H1 (cell line): ENCODE measurements around the gene DBNDD2. TPM values are rescaled to one million over a fixed set of nuclear protein-coding genes. Genes with fewer than 3 reads are reported as not detected.

Experiments
- CTCF ChIA-PET: fragments of 300-600 bp; sonication (Branson Sonifier 250); formaldehyde crosslinking; loops from one replicate; lab custom pipeline; 2021; ENCODE audit not compliant: partially characterized antibody; lab: Charles Lee
- POLR2A ChIA-PET: fragments of 300-600 bp; sonication (Branson Sonifier 250); formaldehyde crosslinking; loops from one replicate; lab custom pipeline; 2021; ENCODE audit warnings: inconsistent platforms; ENCODE audit not compliant: partially characterized antibody; lab: Charles Lee
- DNase-seq, 2 experiments: peaks; one replicate each; pipeline versions ENCODE4 v3.0.0 to v3.0.0-alpha.2; 2010 to 2022; ENCODE audit warnings: low spot score in 2 of 2, low read depth in 1 of 2, mixed read lengths in 1 of 2
- FAIRE-seq: peaks from 2 replicates; lab custom pipeline; 2011; peaks lifted over from hg19 to GRCh38; lab: Jason Lieb, UNC
- H2AFZ ChIP-seq: 2 replicates; pipeline ENCODE4 v1.8.1; 2012; ENCODE audit warnings: low read length, inconsistent platforms
- H2AK5ac ChIP-seq: 2 replicates; pipeline ENCODE4 v1.6.1; 2013; ENCODE audit warnings: low read depth, low read length
- H2BK120ac ChIP-seq: replicated peaks from 2 replicates; pipeline ENCODE3; 2013; ENCODE audit warnings: low read depth, low read length, inconsistent platforms
- H2BK12ac ChIP-seq: 2 replicates; pipeline ENCODE4 v1.6.1; 2013; ENCODE audit warnings: low read depth, low read length
- H2BK15ac ChIP-seq: 2 replicates; pipeline ENCODE4 v1.6.1; 2013; ENCODE audit warnings: low read length
- H2BK20ac ChIP-seq: 2 replicates; pipeline ENCODE4 v1.6.1; 2013; ENCODE audit warnings: low read length
- H2BK5ac ChIP-seq: 2 replicates; pipeline ENCODE4 v1.6.1; 2013; ENCODE audit warnings: low read depth, low read length
- H3K14ac ChIP-seq: 2 replicates; pipeline ENCODE4 v1.6.1; 2013; ENCODE audit warnings: inconsistent platforms; ENCODE audit not compliant: insufficient read length
- H3K18ac ChIP-seq: 2 replicates; pipeline ENCODE4 v1.6.1; 2013; ENCODE audit warnings: low read length; ENCODE audit errors: extremely low read depth
- H3K23ac ChIP-seq: 2 replicates; pipeline ENCODE4 v1.6.1; 2013; ENCODE audit warnings: inconsistent platforms; ENCODE audit not compliant: insufficient read length
- H3K23me2 ChIP-seq: 2 replicates; pipeline ENCODE4 v1.6.1; 2013; ENCODE audit warnings: low read depth, low read length
- H3K27ac ChIP-seq: 2 replicates; pipeline ENCODE4 v1.6.1; 2011; ENCODE audit warnings: low read depth, low read length, inconsistent platforms
- H3K27me3 ChIP-seq, 4 experiments: replicated peaks in 1 of 4; 1 replicate in 1 of 4; 2 replicates in 3 of 4; pipeline versions ENCODE4 v1.6.1 to v1.8.1; 2011 to 2013; ENCODE audit warnings: low read length in 3 of 4, mild to moderate bottlenecking in 3 of 4, inconsistent platforms in 2 of 4, mixed read lengths in 2 of 4, moderate library complexity in 1 of 4; ENCODE audit not compliant: control insufficient read depth in 3 of 4, insufficient read depth in 3 of 4; ENCODE audit errors: extremely low read depth in 1 of 4
- H3K36me3 ChIP-seq, 4 experiments: 2 replicates each; pipeline versions ENCODE4 v1.6.1 to v1.8.1; 2011 to 2013; ENCODE audit warnings: mild to moderate bottlenecking in 4 of 4, low read length in 3 of 4, moderate library complexity in 2 of 4, control low read depth in 1 of 4, inconsistent platforms in 1 of 4; ENCODE audit not compliant: insufficient read depth in 4 of 4, control insufficient read depth in 2 of 4
- H3K4ac ChIP-seq: replicated peaks from 2 replicates; pipeline ENCODE3; 2013; ENCODE audit warnings: low read length, low read depth, mixed read lengths, inconsistent platforms; ENCODE audit not compliant: insufficient read length
- H3K4me1 ChIP-seq, 4 experiments: replicated peaks in 1 of 4; 1 replicate in 1 of 4; 2 replicates in 3 of 4; pipeline versions ENCODE4 v1.6.1 to v1.8.1; 2011 to 2013; ENCODE audit warnings: low read length in 3 of 4, inconsistent platforms in 2 of 4, mixed read lengths in 1 of 4; ENCODE audit not compliant: insufficient read depth in 4 of 4, control insufficient read depth in 3 of 4
- H3K4me2 ChIP-seq, 2 experiments: 2 replicates each; pipeline versions ENCODE4 v1.6.1 to v1.8.1; 2011 to 2013; ENCODE audit warnings: low read depth in 2 of 2, low read length in 2 of 2, control low read depth in 1 of 2, inconsistent platforms in 1 of 2, mild to moderate bottlenecking in 1 of 2; ENCODE audit not compliant: insufficient read depth in 1 of 2
- H3K4me3 ChIP-seq, 4 experiments: fragments of 200-600, 300-600 bp in 1 of 4; sonication (generic), shearing (Covaris generic), sonication (Bioruptor Twin) in 1 of 4; 2 replicates each; pipeline versions ENCODE4 v1.5.1 to v1.8.1; 2011 to 2016; ENCODE audit warnings: low read length in 4 of 4, low read depth in 3 of 4, control low read depth in 2 of 4, inconsistent platforms in 2 of 4, mild to moderate bottlenecking in 2 of 4, mixed read lengths in 1 of 4, moderate library complexity in 1 of 4; ENCODE audit not compliant: insufficient read depth in 2 of 4; ENCODE audit errors: extremely low read depth in 1 of 4
- H3K56ac ChIP-seq: replicated peaks from 2 replicates; pipeline ENCODE3; 2013; ENCODE audit warnings: low read depth, mild to moderate bottlenecking, mixed read lengths, low read length, inconsistent platforms; ENCODE audit not compliant: insufficient read length
- H3K79me1 ChIP-seq: 2 replicates; pipeline ENCODE4 v1.6.1; 2013; ENCODE audit warnings: low read depth, low read length, control low read depth
- H3K79me2 ChIP-seq, 2 experiments: 2 replicates each; pipeline versions ENCODE4 v1.6.1 to v1.8.1; 2012 to 2013; ENCODE audit warnings: low read length in 2 of 2, mild to moderate bottlenecking in 2 of 2, inconsistent platforms in 1 of 2; ENCODE audit not compliant: insufficient read depth in 2 of 2, control insufficient read depth in 1 of 2
- H3K9ac ChIP-seq, 4 experiments: replicated peaks in 1 of 4; 1 replicate in 1 of 4; 2 replicates in 3 of 4; pipeline versions ENCODE4 v1.6.1 to v1.8.1; 2011 to 2013; ENCODE audit warnings: low read depth in 3 of 4, low read length in 3 of 4, control low read depth in 2 of 4, mild to moderate bottlenecking in 2 of 4, moderate library complexity in 2 of 4, inconsistent platforms in 1 of 4; ENCODE audit errors: extremely low read depth in 1 of 4
- H3K9me3 ChIP-seq, 2 experiments: 2 replicates each; pipeline versions ENCODE4 v1.6.1 to v1.8.1; 2012 to 2013; ENCODE audit warnings: mild to moderate bottlenecking in 2 of 2, moderate library complexity in 2 of 2, control low read depth in 1 of 2, inconsistent platforms in 1 of 2, low read depth in 1 of 2, low read length in 1 of 2, mixed read lengths in 1 of 2; ENCODE audit not compliant: insufficient read depth in 2 of 2
- H4K20me1 ChIP-seq, 2 experiments: replicated peaks in 1 of 2; 2 replicates each; pipeline versions ENCODE3 to v1.8.1; 2011 to 2013; ENCODE audit warnings: inconsistent platforms in 2 of 2, low read length in 2 of 2, mild to moderate bottlenecking in 1 of 2; ENCODE audit not compliant: insufficient read depth in 2 of 2, control insufficient read depth in 1 of 2
- H4K5ac ChIP-seq: 2 replicates; pipeline ENCODE4 v1.6.1; 2013; ENCODE audit warnings: low read length, low read depth, mixed read lengths, inconsistent platforms; ENCODE audit not compliant: insufficient read length
- H4K8ac ChIP-seq: 2 replicates; pipeline ENCODE4 v1.8.0; 2013; ENCODE audit warnings: mild to moderate bottlenecking, moderate library complexity, low read length, inconsistent platforms; ENCODE audit not compliant: insufficient read depth; ENCODE audit errors: extremely low read depth
- H4K91ac ChIP-seq: replicated peaks from 2 replicates; pipeline ENCODE3; 2013; ENCODE audit warnings: low read length, mixed read lengths, inconsistent platforms; ENCODE audit not compliant: insufficient read length
- CBX5 ChIP-seq: fragments of 300-800, 300-1000 bp; sonication (generic); IDR thresholded peaks from 2 replicates; pipeline ENCODE4 v1.7.1; 2016; ENCODE audit warnings: antibody characterized with exemption, low read length, low read depth
- JUND ChIP-seq: IDR thresholded peaks from 2 replicates; pipeline ENCODE4 v1.6.1; 2011; ENCODE audit warnings: mild to moderate bottlenecking, improper control_type of control experiment, low read length
- KDM1A ChIP-seq: fragments of 200-600, 300-600 bp; sonication (generic); IDR thresholded peaks from 2 replicates; pipeline ENCODE4 v1.7.1; 2016; ENCODE audit warnings: mild to moderate bottlenecking, low read length, borderline replicate concordance
- KDM4A ChIP-seq: IDR thresholded peaks from one replicate; pipeline ENCODE4 v1.7.1; 2012; ENCODE audit warnings: low read depth, mild to moderate bottlenecking, moderate library complexity, low read length, inconsistent platforms; ENCODE audit not compliant: severe bottlenecking
- SAP30 ChIP-seq: fragments of 300-600 bp; sonication (generic); IDR thresholded peaks from 2 replicates; pipeline ENCODE4 v1.7.1; 2012; ENCODE audit warnings: low read length, moderate library complexity, mild to moderate bottlenecking, inconsistent platforms; ENCODE audit not compliant: insufficient read depth, insufficient replicate concordance
- SP4 ChIP-seq: IDR thresholded peaks from 2 replicates; pipeline ENCODE4 v1.6.1; 2012; ENCODE audit warnings: low read length, inconsistent platforms
- SRF ChIP-seq: IDR thresholded peaks from 2 replicates; pipeline ENCODE4 v1.6.1; 2011; ENCODE audit warnings: mild to moderate bottlenecking, low read depth, low read length, moderate library complexity
- TAF1 ChIP-seq: IDR thresholded peaks from 2 replicates; pipeline ENCODE4 v1.6.1; 2011; ENCODE audit warnings: mild to moderate bottlenecking, low read depth, low read length
- WGBS, 2 experiments: shearing (Covaris generic) in 1 of 2; methylation state at CpG; one replicate each; pipeline versions ENCODE4 v1.1.6 to v1.1.7; 2013 to 2015; ENCODE audit warnings: low lambda C conversion rate in 2 of 2, mixed read lengths in 2 of 2, inconsistent platforms in 1 of 2, low coverage in 1 of 2, missing lambda C conversion rate in 1 of 2; ENCODE audit not compliant: insufficient replicate concordance in 2 of 2, insufficient coverage in 1 of 2, insufficient read length in 1 of 2; ENCODE audit errors: extremely low coverage in 1 of 2, missing lambda C conversion rate in 1 of 2; 5-methylcytosine and 5-hydroxymethylcytosine counted together
- polyA plus RNA-seq, 7 experiments: library from polyadenylated mRNA; depleted of rRNA in 3 of 7; stranded (reverse) in 5 of 7; unstranded in 2 of 7; fragments of >200 nt in 5 of 7; fragments of 200-250 nt in 2 of 7; gene quantifications; 1 replicate in 5 of 7; 2 replicates in 1 of 7; 4 replicates in 1 of 7; pipeline versions ENCODE4 v1.2.1 to v1.2.3, GENCODE V29; 2011 to 2013; ENCODE audit warnings: missing spikeins in 2 of 7, mixed read lengths in 2 of 7
- total RNA-seq: library from RNA; stranded (reverse); fragmentation: NEBNext Ultra II Directional; extraction: Animal tissue kit (Norgen Biotek cat#: 25700); gene quantifications from 2 replicates; pipeline ENCODE4 v1.2.1, GENCODE V29; 2021
- TF ChIP-seq, protein P1 (sequence below): IDR thresholded peaks from 2 replicates; pipeline ENCODE4 v1.6.1; 2011; ENCODE audit warnings: low read depth, mild to moderate bottlenecking, low read length; ENCODE audit not compliant: insufficient read depth

DBNDD2 gene
- total and polyA plus RNA-seq, 2 of the 8 experiments (the other 6 are each of a cell fraction or from before 2014, with no cell fraction given), result 55.8 to 96.3 TPM

DNA sequence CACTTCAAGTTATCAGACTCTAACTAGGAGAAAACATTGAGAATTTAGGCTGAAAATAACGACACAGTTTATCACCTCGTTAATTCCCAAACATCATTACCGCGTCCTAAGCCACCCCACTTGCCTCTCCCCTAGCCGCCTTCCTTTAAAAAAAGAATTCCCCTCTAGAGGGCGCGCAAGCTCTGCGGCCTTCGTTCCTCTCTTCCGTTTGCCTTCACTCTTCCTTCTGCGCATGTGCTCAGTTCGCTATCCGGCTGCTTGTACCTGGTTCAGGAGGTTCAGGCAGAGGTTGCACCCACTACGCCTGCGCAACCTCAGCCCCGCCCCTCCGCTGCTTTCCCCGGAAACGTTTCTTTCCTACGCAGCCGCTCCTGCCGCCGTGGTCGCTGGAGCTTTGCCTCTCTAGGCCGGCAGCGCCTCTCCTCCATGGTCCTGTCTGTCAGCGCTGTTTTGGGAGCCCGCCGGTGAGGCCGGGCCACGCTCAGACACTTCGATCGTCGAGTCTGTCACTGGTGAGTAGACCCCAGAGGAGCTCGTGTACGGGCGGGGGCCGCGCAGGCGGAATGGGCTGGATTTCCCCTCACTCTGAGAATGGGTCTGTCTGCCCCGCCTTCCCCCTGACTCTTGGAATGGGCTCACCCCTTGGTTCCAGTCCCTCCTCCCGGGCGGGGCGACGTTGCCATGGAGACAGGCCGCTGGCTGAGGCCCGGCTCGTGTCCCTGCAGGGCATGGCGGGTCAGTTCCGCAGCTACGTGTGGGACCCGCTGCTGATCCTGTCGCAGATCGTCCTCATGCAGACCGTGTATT, 45.1 kb upstream of the DBNDD2 start, which contains the start of gene SYS1:
Gene SYS1 (plus strand): TSS at position 353 of the 807 bp plus-strand sequence. CDS start 376 bp downstream, at position 729.
- H3K14ac ChIP-seq, result no peak within 1 kb of the TSS
- H3K79me2 ChIP-seq, result peaks cover 0 to 13% of the 10 kb centered on the region in 2 experiments; a peak in 2 of 4 replicates
- H3K9me3 ChIP-seq, result no peaks in the 10 kb centered on the region
- H4K91ac ChIP-seq, result peak within 1 kb of the TSS; percentile 92
- no peak within 1 kb of the TSS for H3K23ac ChIP-seq
- peaks cover 3 to 12% (median 6%) of the 10 kb centered on the region in 4 experiments; a peak in 6 of 7 replicates for H3K4me1 ChIP-seq
- no peak within 1 kb of the TSS for H2AK5ac ChIP-seq
- no peak within 1 kb of the TSS; the same call in 1 of the 2 replicates for H2BK12ac ChIP-seq
- peaks cover 6% of the 10 kb centered on the region; the same call in 1 of the 2 replicates for H3K79me1 ChIP-seq
- peak within 1 kb of the TSS; percentile 80 for H3K18ac ChIP-seq
- peaks cover 7% of the 10 kb centered on the region for H3K23me2 ChIP-seq
- H3K27ac ChIP-seq, result peak within 1 kb of the TSS; percentile 72
- DNase-seq (peak; percentile 97 to 99), FAIRE-seq (peak; percentile 32)
- H4K8ac ChIP-seq, result peak within 1 kb of the TSS; percentile 94
- peak within 1 kb of the TSS; percentile 89 for H2BK5ac ChIP-seq
- peak within 1 kb of the TSS; percentile 65 for H3K4ac ChIP-seq
- ChIA-PET CTCF (interaction anchor here (0.6 to 6.8 kb wide), 34 partner anchors 12 to 424 kb away, joined by 3 to 85 read pairs (median 4); partner anchors contain the start of genes DBNDD2, PIGT, SDC4 and TP53TG5), POLR2A (interaction anchor here (0.6 to 13.2 kb wide), 15 partner anchors 10 to 114 kb away, joined by 3 to 113 read pairs (median 3); partner anchors contain the start of gene SDC4)
- H2AFZ ChIP-seq, result peak within 1 kb of the TSS; percentile 98
- peak within 1 kb of the TSS; percentile 54 to 98 (median 80) for H3K4me3 ChIP-seq
- no peak within 1 kb of the TSS for H2BK15ac ChIP-seq
- peak within 1 kb of the TSS in 3 of 4 experiments; percentile 51 to 87 (median 77); a peak in 5 of 7 replicates for H3K9ac ChIP-seq
- no peak within 1 kb of the TSS for H2BK120ac ChIP-seq
- H4K20me1 ChIP-seq, result peaks cover 0 to 8% of the 10 kb centered on the region in 2 experiments
- H3K36me3 ChIP-seq, result peaks cover 3 to 9% (median 6%) of the 10 kb centered on the region in 4 experiments; a peak in 6 of 8 replicates
- H3K27me3 ChIP-seq, result no peaks in the 10 kb centered on the region
- peak within 1 kb of the TSS; percentile 66 for H3K56ac ChIP-seq
- 3% methylated on average over 55 of the region's 55 CpGs; no CpG with 5 or more reads in 1 of the 2 experiments for WGBS, 2 experiments
- H2BK20ac ChIP-seq, result no peak within 1 kb of the TSS
- H4K5ac ChIP-seq, result peak within 1 kb of the TSS; percentile 90
- H3K4me2 ChIP-seq, result peak within 1 kb of the TSS; percentile 63 to 78
- peak; percentile 85 for TF ChIP-seq KDM4A
- TF ChIP-seq JUND, result peak; percentile 65
- no peak for TF ChIP-seq CBX5
- no peak for TF ChIP-seq KDM1A
- peak; percentile 73 for TF ChIP-seq TAF1
- peak; percentile 92 for TF ChIP-seq SAP30
- no peak for TF ChIP-seq SRF
- TF ChIP-seq, protein P1, sequence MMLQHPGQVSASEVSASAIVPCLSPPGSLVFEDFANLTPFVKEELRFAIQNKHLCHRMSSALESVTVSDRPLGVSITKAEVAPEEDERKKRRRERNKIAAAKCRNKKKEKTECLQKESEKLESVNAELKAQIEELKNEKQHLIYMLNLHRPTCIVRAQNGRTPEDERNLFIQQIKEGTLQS, result no peak
- peak; percentile 57; the same call in 1 of the 2 replicates for TF ChIP-seq SP4
